SH-SY5Y (cell line): Measurements from ENCODE around the gene IL19.

Experiments
- GATA2 ChIP-seq: IDR thresholded peaks from 2 replicates; pipeline ENCODE4 v1.6.1; 2011; ENCODE audit warnings: mild to moderate bottlenecking, low read depth, low read length
- GATA3 ChIP-seq: IDR thresholded peaks from 2 replicates; pipeline ENCODE4 v1.6.1; 2011; ENCODE audit warnings: low read depth, mild to moderate bottlenecking, low read length, moderate library complexity

- TF ChIP-seq GATA3 (no peak), GATA2 (no peak)
These were observed 49.1 kb upstream of the IL19 start for GRCh38 chr1:206721454-206721853.
